ENCODE measurements around the gene CRX.
"Not testable (repeated sequence)": the region's sequence is repeated elsewhere in the genome, so short reads cannot be mapped to it uniquely, and the experiment has no call there.

CRX gene

DNA sequence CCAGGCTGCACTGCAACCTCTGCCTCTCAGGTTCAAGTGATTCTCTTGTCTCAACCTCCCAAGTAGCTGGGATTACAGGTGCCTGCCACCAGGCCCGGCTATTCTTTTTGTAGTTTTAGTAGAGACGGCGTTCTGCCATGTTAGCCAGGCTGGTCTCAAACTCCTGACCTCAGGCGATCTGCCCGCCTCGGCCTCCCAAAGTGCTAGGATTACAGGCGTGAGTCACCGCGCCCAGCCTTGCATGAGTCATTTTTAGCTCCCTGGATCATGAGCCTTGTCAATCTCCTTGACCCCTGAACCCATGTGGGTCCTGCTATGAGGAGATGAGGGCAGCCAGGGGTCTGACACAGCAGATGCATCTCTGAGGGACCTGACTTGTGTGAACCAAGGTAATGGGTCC lies 36.5 kb downstream of the CRX start:
- peak; percentile 62 for DNase-seq (ENCODE audit: insufficient read length, low spot score)
- peak; percentile 40 for FAIRE-seq

- FAIRE-seq, result peak; percentile 57
- not testable (repeated sequence) for DNase-seq (ENCODE audit: insufficient read length, low spot score)
Observed at GRCh38 chr19:47858646-47859285, 37.0 kb downstream of the CRX start, which contains the start of gene TPRX2. Gene TPRX2, plus strand, starts transcription at chr19:47859235. Its CDS starts 12 bp downstream, at chr19:47859247.

GRCh38 chr19:47859838-47860237 lies 38.1 kb downstream of the CRX start:
- not testable (repeated sequence) for DNase-seq (ENCODE audit: insufficient read length, low spot score); FAIRE-seq

DNA sequence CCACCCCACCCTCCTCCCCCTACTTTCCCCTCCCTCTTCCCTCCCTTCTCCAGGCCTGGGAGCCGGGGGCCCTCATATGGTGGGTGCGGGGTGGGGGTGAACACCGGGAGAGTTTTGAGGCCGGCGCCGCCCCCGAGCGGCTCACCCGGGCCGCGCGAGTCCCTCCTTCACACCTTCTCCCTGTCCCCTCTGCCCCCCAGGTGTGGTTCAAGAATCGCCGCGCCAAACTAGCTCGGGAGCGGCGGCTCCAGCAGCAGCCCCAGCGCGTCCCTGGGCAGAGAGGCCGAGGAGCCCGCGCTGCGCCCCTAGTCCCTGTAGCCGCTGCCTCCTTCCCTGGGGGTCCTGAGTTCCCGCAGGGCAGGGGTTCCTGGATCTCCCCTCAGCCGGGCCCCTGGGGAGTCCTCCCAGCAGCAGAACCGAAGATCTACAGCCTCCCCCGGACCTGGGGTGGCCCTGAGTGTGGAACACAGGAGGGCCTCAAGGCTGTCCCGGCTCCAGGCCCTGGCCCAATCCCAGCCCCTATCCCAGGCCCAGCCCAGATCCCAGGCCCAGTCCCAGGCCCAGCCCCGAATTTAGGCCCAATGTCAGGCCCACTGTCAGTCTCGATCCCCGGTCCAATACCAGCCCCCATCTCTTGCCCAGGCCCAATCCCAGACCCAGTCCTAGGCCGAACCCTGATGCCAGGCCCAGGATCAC lies 39.0 kb downstream of the CRX start:
- DNase-seq (ENCODE audit: insufficient read length, low spot score) (no peak), FAIRE-seq (no peak)

DNA sequence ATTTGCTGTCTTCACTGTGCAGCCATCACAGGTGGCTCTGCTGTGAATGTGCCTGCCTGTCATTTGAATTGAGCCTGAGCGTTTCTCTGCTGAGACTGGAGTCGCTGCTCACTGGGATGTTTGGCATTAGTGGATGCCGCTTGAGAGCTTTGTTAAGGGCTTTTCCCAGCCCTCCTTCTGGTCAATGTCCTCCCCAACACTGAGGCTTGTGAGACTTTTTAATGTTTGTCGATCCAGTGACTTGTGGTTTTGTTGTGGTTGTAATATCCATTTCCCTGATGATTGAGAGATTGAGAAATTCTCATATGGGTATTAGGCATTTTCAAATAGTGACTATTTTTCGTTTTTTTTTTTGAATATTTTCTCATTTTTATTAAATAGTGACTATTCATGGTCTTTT lies 39.9 kb downstream of the CRX start:
- FAIRE-seq (no peak), DNase-seq (ENCODE audit: insufficient read length, low spot score) (no peak)

- FAIRE-seq (peak; percentile 42), DNase-seq (ENCODE audit: insufficient read length, low spot score) (peak; percentile 92)
Observed at GRCh38 chr19:47863514-47863936, 41.8 kb downstream of the CRX start.

GRCh38 chr19:47865166-47865565 lies 43.4 kb downstream of the CRX start:
- no peak for DNase-seq (ENCODE audit: insufficient read length, low spot score)
- FAIRE-seq, result no peak

- DNase-seq (ENCODE audit: insufficient read length, low spot score) (no peak), FAIRE-seq (no peak)
Observed at GRCh38 chr19:47878906-47879305, 57.2 kb downstream of the CRX start.

DNA sequence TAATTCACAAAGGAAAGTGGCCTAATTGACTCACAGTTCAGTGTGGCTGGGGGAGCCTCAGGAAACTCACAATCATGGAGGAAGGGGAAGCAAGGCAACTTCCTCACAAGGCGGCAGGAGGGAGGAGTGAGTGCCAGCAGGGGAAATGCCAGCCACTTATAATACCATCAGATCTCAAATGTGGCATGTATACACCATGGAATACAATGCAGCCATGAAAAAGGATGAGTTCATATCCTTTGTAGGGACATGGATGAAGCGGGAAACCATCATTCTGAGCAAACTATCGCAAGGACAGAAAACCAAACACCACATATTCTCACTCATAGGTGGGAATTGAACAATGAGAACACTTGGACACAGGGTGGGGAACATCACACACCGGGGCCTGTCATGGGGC lies 57.6 kb downstream of the CRX start:
- DNase-seq (ENCODE audit: insufficient read length, low spot score); FAIRE-seq: not testable (repeated sequence)

GRCh38 chr19:47881757-47882156 lies 60.0 kb downstream of the CRX start:
- no peak for FAIRE-seq
- no peak for DNase-seq (ENCODE audit: insufficient read length, low spot score)

DNA sequence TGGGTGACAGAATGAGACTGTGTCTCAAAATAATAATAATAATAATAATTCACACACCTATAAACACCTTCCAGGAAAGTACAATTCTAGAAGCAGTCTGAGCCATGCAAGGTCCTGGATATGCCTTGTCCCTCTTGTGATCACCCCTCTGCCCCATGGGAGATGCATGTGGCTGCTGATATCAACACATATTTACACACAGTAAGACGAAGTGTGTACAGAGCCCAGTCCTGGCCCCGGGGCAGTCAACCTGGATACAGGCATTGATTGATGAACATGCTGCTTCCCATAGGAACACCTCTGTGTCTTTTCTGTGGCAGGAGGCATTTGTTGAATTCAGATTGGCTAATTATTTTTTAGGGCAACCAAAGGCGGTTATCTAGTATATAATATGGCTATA lies 61.2 kb downstream of the CRX start:
- FAIRE-seq, result no peak
- DNase-seq (ENCODE audit: insufficient read length, low spot score), result no peak

- FAIRE-seq, result no peak
- no peak for DNase-seq (ENCODE audit: insufficient read length, low spot score)
Observed at GRCh38 chr19:47885067-47885463, 63.3 kb downstream of the CRX start.

DNA sequence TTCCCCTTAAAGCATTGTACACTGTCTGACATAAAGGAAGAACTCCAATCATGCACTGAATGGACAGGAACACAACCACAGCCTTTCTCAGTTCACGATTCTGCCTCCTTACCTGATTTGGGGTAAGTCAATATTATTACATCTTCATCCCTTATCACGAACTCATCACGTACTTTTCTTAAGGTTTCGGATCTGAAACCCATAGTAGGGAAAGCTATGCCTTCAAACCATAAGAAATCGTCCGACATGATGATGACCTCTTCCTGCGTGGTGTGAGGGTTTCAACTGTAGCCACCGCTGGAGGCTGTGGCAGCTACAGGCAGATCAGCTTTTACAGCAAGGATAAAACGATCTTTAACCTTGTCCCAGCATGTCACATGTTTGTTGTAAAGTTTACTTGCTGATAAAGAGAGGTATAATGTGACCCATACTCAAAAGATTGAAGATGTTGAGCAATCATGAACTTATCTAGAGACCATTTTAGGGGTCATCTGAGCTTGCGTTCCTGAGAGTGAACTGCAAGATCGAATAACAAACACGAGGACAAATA lies 64.3 kb downstream of the CRX start, which contains the start of gene SULT2A1:
Gene SULT2A1 (minus strand): TSS at position 306 of the 550 bp plus-strand sequence. CDS start 58 bp downstream, at position 248.
- FAIRE-seq (no peak), DNase-seq (ENCODE audit: insufficient read length, low spot score) (no peak)

GRCh38 chr19:47890865-47891621 lies 69.3 kb downstream of the CRX start:
- FAIRE-seq, result no peak
- no peak for DNase-seq (ENCODE audit: insufficient read length, low spot score)

- DNase-seq (ENCODE audit: insufficient read length, low spot score) (no peak), FAIRE-seq (no peak)
Observed at GRCh38 chr19:47891622-47891922, 69.8 kb downstream of the CRX start.

DNA sequence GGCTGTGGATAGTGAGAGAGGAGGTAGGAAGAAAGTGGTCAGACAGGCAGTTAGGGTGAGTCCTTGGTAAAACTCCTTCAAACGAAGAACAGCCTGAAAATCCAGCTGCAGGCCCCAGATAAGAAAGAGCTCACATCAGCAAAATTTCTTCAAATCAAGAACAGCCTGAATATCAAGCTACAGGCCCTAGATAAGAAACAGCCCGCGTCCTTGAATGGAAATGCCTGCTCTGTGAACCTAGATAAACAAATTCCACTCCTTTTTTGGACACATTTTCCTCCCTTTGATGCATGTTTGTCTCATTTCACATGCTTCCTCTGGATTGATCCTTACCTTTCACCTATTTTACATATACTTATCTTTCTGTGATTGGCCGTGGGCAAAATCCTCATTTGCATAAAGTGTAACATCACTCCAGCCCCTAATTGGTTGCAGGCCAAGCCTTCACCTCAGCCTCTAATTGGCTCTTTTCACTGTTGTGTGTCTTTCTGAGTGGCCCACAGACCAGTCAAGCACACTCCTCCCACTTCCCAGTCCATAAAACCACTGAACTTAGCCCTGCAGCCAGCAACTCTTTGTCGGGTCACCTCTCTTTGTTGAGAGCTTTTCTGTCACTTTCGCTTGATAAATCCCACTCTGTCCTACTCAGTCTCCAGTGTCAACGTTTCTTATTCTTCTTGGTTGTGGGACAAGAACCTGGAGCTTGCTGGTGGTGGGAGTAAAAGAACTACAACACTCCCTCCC lies 70.4 kb downstream of the CRX start:
- no peak for FAIRE-seq
- no peak for DNase-seq (ENCODE audit: insufficient read length, low spot score)

Measured in HTR-8/SVneo (cell line).